GM12872 (cell line): Measurements from ENCODE around the gene B4GALT5.

Source experiments
- TF ChIP-seq, protein P1 (sequence below): IDR thresholded peaks from 3 replicates; pipeline ENCODE4 v1.5.1; 2011; ENCODE audit warnings: low read depth, mild to moderate bottlenecking, low read length, moderate library complexity; ENCODE audit not compliant: insufficient read depth

The B4GALT5 gene

DNA sequence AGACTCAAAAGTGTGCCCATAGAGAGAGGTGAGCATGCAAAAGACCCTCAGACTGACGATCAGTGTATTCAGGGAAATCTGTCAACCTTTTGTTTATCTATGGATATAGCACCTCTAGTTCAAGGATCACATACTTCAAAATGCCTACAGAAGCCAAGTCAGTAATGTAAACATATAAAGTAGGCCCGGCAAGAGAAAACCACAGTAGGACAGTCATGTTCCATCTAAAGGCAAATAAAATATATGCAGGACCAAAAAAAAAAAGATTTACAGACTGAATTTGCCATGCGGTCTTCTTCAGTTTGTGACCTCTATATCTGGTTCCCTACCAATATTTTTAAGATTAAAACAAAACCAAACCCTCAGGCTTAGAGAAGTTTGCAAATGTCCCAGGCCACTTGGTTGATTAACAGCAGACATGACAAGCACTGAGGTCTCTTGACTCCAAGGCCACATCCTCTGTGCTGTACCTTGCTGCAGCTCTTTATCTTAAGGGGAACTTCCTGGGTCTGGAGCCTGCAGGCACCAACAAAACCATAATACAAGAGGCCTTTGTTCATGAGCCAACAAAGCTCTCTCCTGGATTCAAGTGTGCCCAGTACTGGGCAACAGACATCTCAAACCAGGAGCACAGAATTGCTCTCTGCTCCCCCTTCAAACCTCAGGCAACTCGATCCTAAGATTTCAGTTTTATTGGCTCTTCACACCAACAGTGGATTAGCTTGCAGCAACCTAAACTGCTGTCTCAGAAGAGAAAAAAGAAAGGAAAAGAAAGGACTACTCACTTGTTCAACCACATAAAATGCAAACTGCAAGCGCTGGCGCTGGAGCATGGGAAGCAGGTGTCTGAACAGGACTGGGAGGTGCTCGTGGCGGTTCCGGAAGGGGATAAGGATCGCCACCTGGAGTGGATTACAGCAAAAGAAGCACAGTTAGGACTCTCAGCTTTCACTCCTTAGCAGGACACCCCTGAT lies 71.7 kb downstream of the B4GALT5 start:
- TF ChIP-seq, protein P1, sequence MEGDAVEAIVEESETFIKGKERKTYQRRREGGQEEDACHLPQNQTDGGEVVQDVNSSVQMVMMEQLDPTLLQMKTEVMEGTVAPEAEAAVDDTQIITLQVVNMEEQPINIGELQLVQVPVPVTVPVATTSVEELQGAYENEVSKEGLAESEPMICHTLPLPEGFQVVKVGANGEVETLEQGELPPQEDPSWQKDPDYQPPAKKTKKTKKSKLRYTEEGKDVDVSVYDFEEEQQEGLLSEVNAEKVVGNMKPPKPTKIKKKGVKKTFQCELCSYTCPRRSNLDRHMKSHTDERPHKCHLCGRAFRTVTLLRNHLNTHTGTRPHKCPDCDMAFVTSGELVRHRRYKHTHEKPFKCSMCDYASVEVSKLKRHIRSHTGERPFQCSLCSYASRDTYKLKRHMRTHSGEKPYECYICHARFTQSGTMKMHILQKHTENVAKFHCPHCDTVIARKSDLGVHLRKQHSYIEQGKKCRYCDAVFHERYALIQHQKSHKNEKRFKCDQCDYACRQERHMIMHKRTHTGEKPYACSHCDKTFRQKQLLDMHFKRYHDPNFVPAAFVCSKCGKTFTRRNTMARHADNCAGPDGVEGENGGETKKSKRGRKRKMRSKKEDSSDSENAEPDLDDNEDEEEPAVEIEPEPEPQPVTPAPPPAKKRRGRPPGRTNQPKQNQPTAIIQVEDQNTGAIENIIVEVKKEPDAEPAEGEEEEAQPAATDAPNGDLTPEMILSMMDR = no peak

DNA sequence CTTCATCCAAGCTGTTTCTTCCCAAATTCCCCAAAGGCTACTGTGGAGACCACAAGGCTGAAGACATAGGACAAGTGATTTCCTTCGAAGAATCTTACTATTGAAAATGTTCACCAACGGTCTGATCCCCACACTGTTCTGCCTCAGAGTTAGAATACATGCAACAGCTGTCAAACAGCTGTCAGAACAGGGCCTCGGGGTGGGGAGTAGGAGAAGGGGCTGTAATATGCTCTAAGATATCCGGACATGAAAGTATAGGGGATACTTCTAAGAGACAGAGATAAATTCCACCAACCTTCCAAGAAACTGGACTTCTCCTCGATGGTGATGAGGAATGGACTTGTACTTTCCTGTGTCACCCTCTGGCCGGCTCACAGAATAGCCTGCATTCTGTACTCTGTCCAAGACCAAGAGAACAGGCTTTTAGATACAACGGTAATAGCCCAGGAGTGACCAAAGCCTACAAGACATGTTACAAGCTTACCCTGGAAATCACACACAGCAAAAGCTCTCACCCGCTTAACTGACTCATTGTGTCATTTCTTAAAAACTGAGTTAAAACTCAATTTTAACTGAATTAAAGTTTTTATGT lies 76.5 kb downstream of the B4GALT5 start:
- TF ChIP-seq, protein P1 = no peak

DNA sequence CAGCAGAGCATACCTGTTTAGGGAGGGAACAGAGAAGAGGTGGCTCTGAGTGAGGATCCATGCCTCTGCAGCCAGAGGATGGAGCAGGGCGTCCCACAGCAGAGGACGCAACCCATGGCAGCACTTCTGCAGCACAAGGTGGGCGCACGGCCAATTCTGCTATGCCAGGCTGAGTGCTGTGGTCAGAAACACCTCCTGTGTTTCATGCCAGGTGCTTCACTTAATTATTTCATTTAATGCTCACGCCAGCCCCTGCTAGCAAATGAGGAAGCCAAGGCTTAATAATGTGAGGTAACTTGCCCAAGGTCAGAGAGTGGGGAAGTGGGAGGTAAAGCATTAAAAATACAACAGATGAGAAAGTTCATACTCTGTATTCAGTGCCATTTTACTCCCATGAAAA lies 77.2 kb downstream of the B4GALT5 start:
- TF ChIP-seq, protein P1 = no peak

DNA sequence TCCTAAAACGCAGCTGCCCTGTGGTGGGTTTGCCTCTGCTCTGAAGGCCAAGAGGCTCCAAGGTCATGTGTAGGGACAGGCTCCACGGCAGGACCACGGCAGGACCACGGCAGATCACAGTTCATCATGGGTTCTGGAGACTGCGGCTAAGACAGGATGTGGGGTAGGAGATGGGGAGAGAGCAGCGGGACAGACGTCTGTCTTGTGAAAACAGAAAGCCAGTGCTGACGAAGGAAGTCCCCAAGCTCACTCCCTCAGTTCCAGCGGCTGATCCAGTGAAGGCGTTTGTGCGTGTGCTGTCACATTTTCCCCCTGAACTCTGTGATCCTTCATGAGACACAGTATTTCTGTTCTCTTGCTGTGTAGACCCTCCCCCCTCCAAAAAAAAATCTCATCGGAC lies 77.8 kb downstream of the B4GALT5 start:
- TF ChIP-seq, protein P1 = no peak

DNA sequence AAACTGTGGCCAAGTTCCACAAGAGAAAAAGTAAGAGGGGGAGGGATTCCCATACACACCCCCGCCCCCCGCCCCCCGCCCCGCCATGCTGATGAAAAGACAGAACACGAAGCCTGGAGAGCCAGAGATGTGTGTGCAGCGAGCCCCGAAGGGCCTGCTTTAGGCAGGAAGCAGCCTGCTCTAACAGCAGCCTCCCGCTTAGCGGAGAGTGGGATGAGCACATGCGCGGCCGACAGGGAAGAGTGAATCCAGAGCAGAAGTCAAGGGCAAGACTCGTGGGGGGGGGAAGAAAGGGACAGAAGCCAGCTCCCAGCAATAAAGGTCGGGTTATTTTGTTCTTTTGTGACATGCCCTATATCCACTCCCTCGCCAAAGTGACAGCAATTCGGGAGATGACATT lies 78.5 kb downstream of the B4GALT5 start:
- TF ChIP-seq, protein P1 = no peak

DNA sequence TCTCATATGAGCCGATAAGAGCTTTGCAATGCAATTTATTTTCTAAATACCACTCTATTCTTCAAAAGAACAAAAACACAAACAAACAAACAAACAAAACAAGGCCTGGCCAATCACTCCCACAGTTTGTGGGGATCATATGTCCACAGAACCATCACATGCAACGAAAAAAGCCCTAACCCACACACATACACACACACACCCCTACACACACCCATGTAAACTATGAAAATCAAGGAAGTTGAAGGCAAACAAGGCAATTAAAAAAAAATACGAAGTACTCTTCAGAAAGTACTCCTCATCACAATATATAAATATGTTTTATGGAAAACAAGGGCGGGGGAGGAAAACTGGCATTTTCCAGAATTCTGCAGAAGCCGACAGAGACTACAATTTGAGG lies 79.6 kb downstream of the B4GALT5 start:
- TF ChIP-seq, protein P1 = no peak

DNA sequence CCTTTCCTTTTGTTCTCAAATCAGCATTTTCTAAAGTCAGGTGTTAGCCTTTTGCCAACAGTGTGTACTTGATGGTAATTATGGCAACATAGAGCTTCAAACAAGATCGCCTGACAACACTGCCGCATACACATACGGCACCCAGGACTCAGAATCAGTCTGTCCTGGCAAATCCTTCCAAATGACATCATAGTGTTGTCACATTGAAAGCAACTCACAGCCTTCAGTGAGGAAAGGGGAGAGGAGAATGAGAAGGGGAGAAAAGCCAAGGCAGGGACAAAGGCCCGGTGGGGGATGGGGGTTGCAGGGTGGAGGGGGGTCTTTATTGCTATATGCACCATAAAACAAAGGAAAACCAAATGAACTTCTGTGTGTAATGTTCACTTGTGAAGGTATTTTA lies 80.0 kb downstream of the B4GALT5 start:
- TF ChIP-seq, protein P1 = no peak
